ENCODE data around the gene IFIT3.

DNA sequence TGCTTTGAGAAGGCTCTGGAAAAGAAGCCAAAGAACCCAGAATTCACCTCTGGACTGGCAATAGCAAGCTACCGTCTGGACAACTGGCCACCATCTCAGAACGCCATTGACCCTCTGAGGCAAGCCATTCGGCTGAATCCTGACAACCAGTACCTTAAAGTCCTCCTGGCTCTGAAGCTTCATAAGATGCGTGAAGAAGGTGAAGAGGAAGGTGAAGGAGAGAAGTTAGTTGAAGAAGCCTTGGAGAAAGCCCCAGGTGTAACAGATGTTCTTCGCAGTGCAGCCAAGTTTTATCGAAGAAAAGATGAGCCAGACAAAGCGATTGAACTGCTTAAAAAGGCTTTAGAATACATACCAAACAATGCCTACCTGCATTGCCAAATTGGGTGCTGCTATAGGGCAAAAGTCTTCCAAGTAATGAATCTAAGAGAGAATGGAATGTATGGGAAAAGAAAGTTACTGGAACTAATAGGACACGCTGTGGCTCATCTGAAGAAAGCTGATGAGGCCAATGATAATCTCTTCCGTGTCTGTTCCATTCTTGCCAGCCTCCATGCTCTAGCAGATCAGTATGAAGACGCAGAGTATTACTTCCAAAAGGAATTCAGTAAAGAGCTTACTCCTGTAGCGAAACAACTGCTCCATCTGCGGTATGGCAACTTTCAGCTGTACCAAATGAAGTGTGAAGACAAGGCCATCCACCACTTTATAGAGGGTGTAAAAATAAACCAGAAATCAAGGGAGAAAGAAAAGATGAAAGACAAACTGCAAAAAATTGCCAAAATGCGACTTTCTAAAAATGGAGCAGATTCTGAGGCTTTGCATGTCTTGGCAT is 21.1 kb upstream of the IFIT3 start:
- TF ChIP-seq, protein P1, sequence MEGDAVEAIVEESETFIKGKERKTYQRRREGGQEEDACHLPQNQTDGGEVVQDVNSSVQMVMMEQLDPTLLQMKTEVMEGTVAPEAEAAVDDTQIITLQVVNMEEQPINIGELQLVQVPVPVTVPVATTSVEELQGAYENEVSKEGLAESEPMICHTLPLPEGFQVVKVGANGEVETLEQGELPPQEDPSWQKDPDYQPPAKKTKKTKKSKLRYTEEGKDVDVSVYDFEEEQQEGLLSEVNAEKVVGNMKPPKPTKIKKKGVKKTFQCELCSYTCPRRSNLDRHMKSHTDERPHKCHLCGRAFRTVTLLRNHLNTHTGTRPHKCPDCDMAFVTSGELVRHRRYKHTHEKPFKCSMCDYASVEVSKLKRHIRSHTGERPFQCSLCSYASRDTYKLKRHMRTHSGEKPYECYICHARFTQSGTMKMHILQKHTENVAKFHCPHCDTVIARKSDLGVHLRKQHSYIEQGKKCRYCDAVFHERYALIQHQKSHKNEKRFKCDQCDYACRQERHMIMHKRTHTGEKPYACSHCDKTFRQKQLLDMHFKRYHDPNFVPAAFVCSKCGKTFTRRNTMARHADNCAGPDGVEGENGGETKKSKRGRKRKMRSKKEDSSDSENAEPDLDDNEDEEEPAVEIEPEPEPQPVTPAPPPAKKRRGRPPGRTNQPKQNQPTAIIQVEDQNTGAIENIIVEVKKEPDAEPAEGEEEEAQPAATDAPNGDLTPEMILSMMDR (conservative IDR thresholded peaks at IDR 0.05 in 1 of 2, IDR thresholded peaks at IDR 0.05 in 1 of 2; ENCODE audit: extremely low read depth in 1 of 2, insufficient read depth in 1 of 2, low read depth in 1 of 2, low read length in 2 of 2), result no peak
- no peak for TF ChIP-seq EZH2 (IDR thresholded peaks at IDR 0.05; ENCODE audit: borderline replicate concordance, low read length)

Measured in mammary epithelial cell (primary cell).